Hepatocyte (in vitro differentiated cells): ENCODE results near the gene HMGCL. TPM values are rescaled to one million over a fixed set of nuclear protein-coding genes. Genes with fewer than 3 reads are reported as not detected.
"Not testable (repeated sequence)": the region's sequence is repeated elsewhere in the genome, so short reads cannot be mapped to it uniquely, and the experiment has no call there.

Experiments
- DNase-seq: peaks from one replicate; pipeline ENCODE4 v3.0.0-alpha.2; 2016; ENCODE audit warnings: low spot score
- H2AFZ ChIP-seq: fragments of 200-600 bp; sonication (generic); 2 replicates; pipeline ENCODE4 v1.6.0; 2016; ENCODE audit warnings: antibody characterized with exemption, mild to moderate bottlenecking
- H3K27ac ChIP-seq: fragments of 200-600 bp; sonication (generic); 2 replicates; pipeline ENCODE4 v1.5.1; 2016; ENCODE audit warnings: mild to moderate bottlenecking
- H3K27me3 ChIP-seq: fragments of 200-600 bp; sonication (generic); 2 replicates; pipeline ENCODE4 v1.6.1; 2016
- H3K36me3 ChIP-seq: fragments of 200-600 bp; sonication (generic); replicated peaks from 2 replicates; pipeline ENCODE4 v1.5.1; 2016; ENCODE audit warnings: low read depth; ENCODE audit not compliant: insufficient read depth
- H3K4me1 ChIP-seq: fragments of 200-600 bp; sonication (generic); 2 replicates; pipeline ENCODE4 v1.5.1; 2016; ENCODE audit warnings: mild to moderate bottlenecking, moderate library complexity; ENCODE audit not compliant: insufficient read depth
- H3K4me2 ChIP-seq: fragments of 200-600 bp; sonication (generic); 2 replicates; pipeline ENCODE4 v1.6.0; 2016
- H3K4me3 ChIP-seq: fragments of 200-600 bp; sonication (generic); 2 replicates; pipeline ENCODE4 v1.5.1; 2016; ENCODE audit warnings: mild to moderate bottlenecking
- H3K79me2 ChIP-seq: fragments of 200-600 bp; sonication (generic); 2 replicates; pipeline ENCODE4 v1.6.0; 2017; ENCODE audit warnings: mild to moderate bottlenecking
- H3K9me2 ChIP-seq: fragments of 200-600 bp; sonication (generic); replicated peaks from 2 replicates; pipeline ENCODE4 v1.6.0; 2017; ENCODE audit warnings: mild to moderate bottlenecking; ENCODE audit not compliant: insufficient read depth
- H3K9me3 ChIP-seq: fragments of 200-600 bp; sonication (generic); 2 replicates; pipeline ENCODE4 v1.5.1; 2016; ENCODE audit warnings: low read depth, mild to moderate bottlenecking
- H4K20me1 ChIP-seq: fragments of 200-600 bp; sonication (generic); 2 replicates; pipeline ENCODE4 v1.6.0; 2016; ENCODE audit warnings: mild to moderate bottlenecking; ENCODE audit not compliant: insufficient read depth, poor library complexity, severe bottlenecking
- EZH2 ChIP-seq: fragments of 200-600 bp; sonication (generic); IDR thresholded peaks from 2 replicates; pipeline ENCODE4 v1.6.1; 2016; ENCODE audit warnings: antibody characterized with exemption, mild to moderate bottlenecking, borderline replicate concordance
- EZH2phosphoT487 ChIP-seq: fragments of 200-600 bp; sonication (generic); IDR thresholded peaks from one replicate; pipeline ENCODE4 v1.6.1; 2018; ENCODE audit warnings: antibody characterized with exemption, mild to moderate bottlenecking, low read depth, moderate library complexity; ENCODE audit not compliant: unreplicated experiment, severe bottlenecking
- WGBS: methylation state at CpG from one replicate; pipeline ENCODE4 v1.1.6; 2016; ENCODE audit warnings: low lambda C conversion rate; ENCODE audit errors: missing lambda C conversion rate; 5-methylcytosine and 5-hydroxymethylcytosine counted together
- polyA plus RNA-seq: library from polyadenylated mRNA; unstranded; fragments of >200 nt; fragmentation: Nextera tagmentation; extraction: Ambion mirVana; gene quantifications from 2 replicates; pipeline ENCODE4 v1.2.1, GENCODE V29; 2016
- total RNA-seq: library from RNA; depleted of rRNA; stranded (reverse); fragments of >200 nt; gene quantifications from 2 replicates; pipeline ENCODE4 v1.2.3, GENCODE V29; 2014
- TF ChIP-seq, protein P1 (sequence below): fragments of 200-600 bp; sonication (generic); IDR thresholded peaks from 2 replicates; pipeline ENCODE4 v1.5.1; 2016; ENCODE audit warnings: antibody characterized with exemption, mild to moderate bottlenecking; ENCODE audit not compliant: poor library complexity

The HMGCL gene
- total and polyA plus RNA-seq, 2 experiments from 2014 or later = 78.5 to 90.7 TPM

DNA sequence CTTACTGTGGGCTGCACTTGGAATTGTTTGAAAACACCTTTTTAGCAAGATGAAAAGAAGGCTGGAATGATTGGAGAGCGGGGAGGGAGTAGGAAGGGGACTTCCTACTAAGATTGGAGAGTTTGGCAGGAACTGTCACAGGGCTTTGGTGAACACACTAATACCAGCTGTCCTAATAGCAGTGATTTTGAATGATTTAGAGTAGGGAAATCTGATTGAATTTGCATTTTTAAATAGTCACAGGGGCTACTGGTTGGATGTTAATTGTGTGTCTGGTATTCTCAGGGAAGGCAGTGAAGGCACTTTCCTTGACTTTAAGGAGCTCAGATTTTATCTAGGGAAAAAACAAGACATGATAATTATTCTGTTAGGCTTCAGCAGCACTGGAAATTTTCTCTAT is 2.5 kb upstream of the HMGCL start:
- Histone ChIP-seq H3K4me1 (peaks cover 8% of the 10 kb centered on the region), H4K20me1 (no peaks in the 10 kb centered on the region)

DNA sequence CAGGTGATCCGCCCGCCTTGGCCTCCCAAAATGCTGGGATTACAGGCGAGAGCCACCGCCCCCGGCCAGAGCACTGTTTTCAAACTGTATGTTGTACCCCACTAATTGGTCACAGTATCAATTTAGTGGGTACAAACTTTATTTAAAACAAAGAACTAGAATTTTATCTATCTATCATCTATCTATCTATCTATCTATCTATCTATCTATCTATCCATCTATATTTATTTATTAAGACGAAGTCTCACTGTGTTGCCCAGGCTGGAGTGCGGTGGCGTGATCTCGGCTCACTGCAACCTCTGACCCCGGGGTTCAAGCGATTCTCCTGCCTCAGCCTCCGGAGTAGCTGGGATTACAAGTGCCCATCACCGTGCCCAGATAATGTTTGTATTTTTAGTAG is 1.4 kb upstream of the HMGCL start:
- not testable (repeated sequence) for H3K27me3 ChIP-seq, H3K4me2 ChIP-seq, H3K9me2 ChIP-seq, H3K4me3 ChIP-seq, H3K4me1 ChIP-seq, H3K36me3 ChIP-seq, H3K27ac ChIP-seq, H3K9me3 ChIP-seq, H2AFZ ChIP-seq, DNase-seq, H4K20me1 ChIP-seq
- H3K79me2 ChIP-seq = peaks cover 16% of the 10 kb centered on the region
- 98% methylated on average over 13 of the region's 13 CpGs for WGBS

More for the DNA sequence above, 2.5 kb upstream of the HMGCL start:
- Histone ChIP-seq H3K27me3 (no peaks in the 10 kb centered on the region), H3K4me2 (no peak overlapping the region), H3K79me2 (peaks cover 14% of the 10 kb centered on the region), H3K4me3 (no peak overlapping the region), H2AFZ (no peak overlapping the region), H3K9me2 (no peaks in the 10 kb centered on the region), H3K27ac (no peak overlapping the region), H3K36me3 (no peaks in the 10 kb centered on the region), H3K9me3 (no peaks in the 10 kb centered on the region)
- TF ChIP-seq, protein P1, sequence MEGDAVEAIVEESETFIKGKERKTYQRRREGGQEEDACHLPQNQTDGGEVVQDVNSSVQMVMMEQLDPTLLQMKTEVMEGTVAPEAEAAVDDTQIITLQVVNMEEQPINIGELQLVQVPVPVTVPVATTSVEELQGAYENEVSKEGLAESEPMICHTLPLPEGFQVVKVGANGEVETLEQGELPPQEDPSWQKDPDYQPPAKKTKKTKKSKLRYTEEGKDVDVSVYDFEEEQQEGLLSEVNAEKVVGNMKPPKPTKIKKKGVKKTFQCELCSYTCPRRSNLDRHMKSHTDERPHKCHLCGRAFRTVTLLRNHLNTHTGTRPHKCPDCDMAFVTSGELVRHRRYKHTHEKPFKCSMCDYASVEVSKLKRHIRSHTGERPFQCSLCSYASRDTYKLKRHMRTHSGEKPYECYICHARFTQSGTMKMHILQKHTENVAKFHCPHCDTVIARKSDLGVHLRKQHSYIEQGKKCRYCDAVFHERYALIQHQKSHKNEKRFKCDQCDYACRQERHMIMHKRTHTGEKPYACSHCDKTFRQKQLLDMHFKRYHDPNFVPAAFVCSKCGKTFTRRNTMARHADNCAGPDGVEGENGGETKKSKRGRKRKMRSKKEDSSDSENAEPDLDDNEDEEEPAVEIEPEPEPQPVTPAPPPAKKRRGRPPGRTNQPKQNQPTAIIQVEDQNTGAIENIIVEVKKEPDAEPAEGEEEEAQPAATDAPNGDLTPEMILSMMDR = no peak
- TF ChIP-seq EZH2 (no peak), EZH2phosphoT487 (no peak)
- WGBS = 86% methylated on average over 1 of the region's 1 CpG
- no peak for DNase-seq

DNA sequence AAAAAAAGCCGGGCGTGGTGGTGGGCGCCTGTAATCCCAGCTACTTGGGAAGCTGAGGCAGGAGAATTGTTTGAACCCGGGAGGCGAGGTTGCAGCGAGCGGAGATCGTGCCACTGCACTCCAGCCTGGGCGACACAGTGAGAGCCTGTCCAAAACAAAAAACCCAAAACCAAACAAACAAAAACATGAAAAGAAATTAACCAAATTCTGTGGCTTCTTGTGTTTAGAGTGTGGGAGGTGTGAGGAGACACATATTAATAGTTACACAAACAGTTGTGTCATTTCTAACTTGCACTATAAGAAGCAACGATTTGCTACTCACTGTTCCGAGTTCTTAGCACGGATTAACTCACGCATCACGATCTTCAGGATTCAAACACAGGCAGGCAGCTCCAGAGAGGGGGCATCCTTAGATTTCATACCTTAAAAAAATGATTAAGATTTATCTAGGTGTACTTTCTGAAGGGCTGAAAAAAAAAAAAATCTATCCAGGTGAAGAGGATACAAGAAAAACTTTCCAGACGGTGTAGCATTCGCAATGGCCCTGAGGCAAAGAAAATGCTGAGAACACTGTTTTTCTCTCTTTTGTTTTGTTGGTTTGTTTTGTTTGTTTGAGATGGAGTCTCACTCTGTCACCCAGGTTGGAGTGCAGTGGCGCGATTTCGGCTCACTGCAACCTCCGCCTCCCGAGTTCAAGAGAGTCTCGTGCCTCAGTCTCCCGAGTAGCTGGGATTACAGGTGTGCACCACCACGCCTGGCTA is 713 bp upstream of the HMGCL start:
- Histone ChIP-seq H4K20me1 (no peaks in the 10 kb centered on the region), H3K79me2 (peaks cover 16% of the 10 kb centered on the region), H3K9me3 (no peaks in the 10 kb centered on the region), H3K27me3 (no peaks in the 10 kb centered on the region), H3K4me3 (no peak overlapping the region), H3K9me2 (no peaks in the 10 kb centered on the region), H3K4me2 (peak overlapping the region; percentile 73), H3K36me3 (no peaks in the 10 kb centered on the region), H2AFZ (peak overlapping the region; percentile 93), H3K27ac (peak overlapping the region; percentile 97), H3K4me1 (peaks cover 8% of the 10 kb centered on the region)
- WGBS = 71% methylated on average over 24 of the region's 24 CpGs
- DNase-seq = no peak
- TF ChIP-seq EZH2phosphoT487 (no peak), EZH2 (no peak)
- TF ChIP-seq, protein P1 = no peak

GRCh38 chr1:23824711-23825075 is 536 bp downstream of the HMGCL start:
- H3K4me3 ChIP-seq = peak overlapping the region; percentile 74
- peaks cover 8% of the 10 kb centered on the region for H3K4me1 ChIP-seq
- no peak for DNase-seq
- no peaks in the 10 kb centered on the region for H3K27me3 ChIP-seq
- peaks cover 18% of the 10 kb centered on the region for H3K79me2 ChIP-seq
- no peaks in the 10 kb centered on the region for H3K36me3 ChIP-seq
- TF ChIP-seq, protein P1 = no peak
- TF ChIP-seq EZH2phosphoT487 (no peak), EZH2 (no peak)
- no peaks in the 10 kb centered on the region for H4K20me1 ChIP-seq
- peak overlapping the region; percentile 97 for H3K27ac ChIP-seq
- H3K4me2 ChIP-seq = peak overlapping the region; percentile 79
- H3K9me2 ChIP-seq = no peaks in the 10 kb centered on the region
- WGBS = 3% methylated on average over 8 of the region's 8 CpGs
- peak overlapping the region; percentile 54 for H2AFZ ChIP-seq
- H3K9me3 ChIP-seq = no peaks in the 10 kb centered on the region
